Colonic mucosa (tissue), 4 donors: ENCODE measurements around the gene CHSY1. TPM values are rescaled to one million over a fixed set of nuclear protein-coding genes. Genes with fewer than 3 reads are reported as not detected.

Source experiments
- DNase-seq: peaks from one replicate; pipeline ENCODE4 v3.0.0-alpha.2; 2020
- H3K27ac ChIP-seq: fragments of 200-600 bp; one replicate; pipeline ENCODE4 v1.8.0; 2021
- H3K27me3 ChIP-seq: fragments of 200-600 bp; one replicate; pipeline ENCODE4 v1.8.0; 2021
- H3K36me3 ChIP-seq: fragments of 200-600 bp; one replicate; pipeline ENCODE4 v1.8.0; 2021
- H3K4me1 ChIP-seq: fragments of 200-600 bp; one replicate; pipeline ENCODE4 v1.8.0; 2021; ENCODE audit warnings: mild to moderate bottlenecking
- H3K4me3 ChIP-seq: fragments of 200-600 bp; one replicate; pipeline ENCODE4 v1.8.0; 2021
- H3K9ac ChIP-seq, 2 donors: one replicate each; pipeline ENCODE4 v1.7.0; 2013; ENCODE audit warnings: control low read depth in 2 of 2, low read depth in 2 of 2, low read length in 2 of 2
- H3K9me3 ChIP-seq: fragments of 200-600 bp; one replicate; pipeline ENCODE4 v1.8.0; 2021
- CTCF ChIP-seq: fragments of 200-600 bp; IDR thresholded peaks from one replicate; pipeline ENCODE4 v1.8.0; 2022; ENCODE audit warnings: antibody characterized with exemption, mild to moderate bottlenecking
- intact Hi-C: fragments of 100-400 bp; cut with DNase I; formaldehyde crosslinking; loops from one replicate; pipeline ENCODE4 v1.14.1; 2022
- total RNA-seq, 2 donors: library from RNA; stranded (reverse); fragmentation: NEBNext Ultra II Directional in 1 of 2; extraction: Animal tissue kit (Norgen Biotek cat#: 25700) in 1 of 2; gene quantifications; one replicate each; pipeline ENCODE4 v1.2.1, GENCODE V29; 2021
- donor health status: healthy.
- donor health status: DM: no; HTN: no; CAD: no.
- donor health status: DM: no; HTN: no; CAD: no.

The CHSY1 gene
- total RNA-seq, 2 donors from 2014 or later = 12.3 to 13.7 TPM

- Histone ChIP-seq H3K9me3 (no peaks in the 10 kb centered on the region), H3K4me3 (no peak overlapping the region), H3K27me3 (no peaks in the 10 kb centered on the region), H3K27ac (no peak overlapping the region), H3K4me1 (no peaks in the 10 kb centered on the region), H3K9ac (no peak overlapping the region), H3K36me3 (no peaks in the 10 kb centered on the region)
- intact Hi-C loops = no loop called here
- DNase-seq = no peak
- no peak for TF ChIP-seq CTCF
Observed at GRCh38 chr15:101182215-101182614, 69.6 kb downstream of the CHSY1 start.

DNA sequence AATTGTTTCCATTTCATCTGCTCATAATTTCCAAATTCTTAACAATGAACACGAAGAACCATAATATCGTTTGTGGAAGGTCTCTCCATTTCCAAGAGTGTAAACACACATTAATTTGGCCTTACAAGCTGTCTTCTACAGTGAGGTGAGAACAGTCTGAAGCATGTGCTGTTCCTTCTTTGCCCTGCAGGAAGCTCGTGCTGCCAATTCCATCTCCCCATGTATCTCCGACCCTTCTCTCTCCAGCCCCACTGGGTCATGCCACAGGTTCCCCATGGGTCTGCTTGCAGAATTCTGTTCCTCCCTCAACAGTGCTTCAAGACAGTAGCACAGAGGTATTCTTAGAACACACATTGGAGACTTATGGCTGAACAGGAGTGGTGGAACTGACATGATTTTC, 70.5 kb downstream of the CHSY1 start:
- H3K4me3 ChIP-seq = no peak overlapping the region
- H3K4me1 ChIP-seq = no peaks in the 10 kb centered on the region
- DNase-seq = no peak
- H3K27ac ChIP-seq = no peak overlapping the region
- H3K9me3 ChIP-seq = no peaks in the 10 kb centered on the region
- no peaks in the 10 kb centered on the region for H3K36me3 ChIP-seq
- H3K27me3 ChIP-seq = no peaks in the 10 kb centered on the region
- intact Hi-C loops = no loop called here
- H3K9ac ChIP-seq = no peak overlapping the region
- no peak for TF ChIP-seq CTCF

DNA sequence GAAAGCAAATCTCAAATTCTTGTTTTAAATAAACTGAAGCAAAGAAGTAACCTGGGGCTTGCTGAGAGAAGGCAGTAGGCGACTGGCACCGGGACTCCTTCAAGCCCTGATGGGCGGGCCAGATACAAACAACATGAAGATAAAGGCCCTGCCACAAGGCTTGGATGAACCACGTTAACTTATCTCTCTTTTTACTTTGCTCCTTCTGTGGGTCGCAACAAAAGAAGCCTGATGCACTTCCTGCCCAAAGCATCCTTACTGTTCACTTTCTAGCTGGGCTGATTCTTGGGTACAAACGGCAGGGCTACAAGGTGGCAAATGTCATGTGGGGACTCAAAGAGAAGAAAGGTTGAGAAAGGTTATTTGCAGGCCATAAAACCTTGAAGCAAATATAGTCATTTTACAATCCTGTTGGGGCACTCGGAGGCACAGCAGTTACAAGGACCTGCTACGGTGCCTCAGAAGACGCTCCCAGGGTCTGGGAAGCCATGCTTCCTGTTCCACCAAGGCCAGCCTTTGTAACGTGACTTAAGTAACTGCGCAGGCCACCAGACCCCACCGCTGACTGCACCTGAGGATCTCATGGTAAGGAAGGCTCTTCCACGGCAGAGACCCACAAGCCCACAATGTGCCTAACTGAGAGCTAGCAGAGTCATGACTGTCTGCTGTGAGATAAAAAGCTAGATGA, 71.1 kb downstream of the CHSY1 start:
- no peaks in the 10 kb centered on the region for H3K4me1 ChIP-seq
- H3K27ac ChIP-seq = no peak overlapping the region
- no peaks in the 10 kb centered on the region for H3K27me3 ChIP-seq
- DNase-seq = peak; percentile 41
- H3K4me3 ChIP-seq = no peak overlapping the region
- H3K9me3 ChIP-seq = no peaks in the 10 kb centered on the region
- H3K36me3 ChIP-seq = no peaks in the 10 kb centered on the region
- intact Hi-C loops = no loop called here
- no peak overlapping the region for H3K9ac ChIP-seq
- no peak for TF ChIP-seq CTCF

DNA sequence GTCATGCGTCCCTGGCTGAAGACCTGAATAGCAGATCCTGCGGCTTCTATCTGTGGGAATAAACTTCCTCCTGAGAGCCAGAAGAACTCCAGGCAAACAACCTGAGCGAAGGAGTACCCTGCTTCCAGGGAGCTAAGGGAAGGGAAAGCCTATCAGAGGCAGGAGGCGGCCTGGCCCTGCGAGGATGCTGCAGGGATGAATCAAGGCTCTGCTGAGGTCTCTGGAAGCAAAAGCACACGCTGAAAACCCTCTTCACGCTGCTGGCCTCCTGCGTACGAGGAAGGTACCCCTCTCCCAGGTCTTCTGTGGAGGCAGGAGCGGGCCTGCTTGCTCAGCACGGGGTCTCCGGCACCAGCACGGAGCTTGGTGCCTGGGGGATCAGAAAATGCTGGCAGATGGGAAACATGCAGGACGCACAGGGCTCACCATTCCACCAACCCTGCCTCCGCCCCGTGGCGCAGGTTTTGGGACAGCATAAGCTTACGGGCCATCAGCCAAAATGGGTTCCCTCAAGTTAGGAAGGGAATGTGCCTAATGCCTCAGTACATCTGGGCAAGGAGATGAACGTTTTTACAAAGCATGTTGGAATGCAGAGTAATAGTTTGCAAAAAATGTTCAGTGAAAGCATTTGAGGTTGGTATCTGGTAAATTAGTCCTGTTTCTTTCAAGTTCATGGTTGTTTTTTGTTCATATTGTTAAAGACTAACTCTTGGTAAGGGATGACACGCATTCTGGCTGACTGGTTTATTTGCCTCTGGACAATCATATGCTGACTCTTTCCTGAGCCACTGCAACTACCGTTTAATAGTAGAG, 72.3 kb downstream of the CHSY1 start:
- no peaks in the 10 kb centered on the region for H3K9me3 ChIP-seq
- H3K36me3 ChIP-seq = no peaks in the 10 kb centered on the region
- TF ChIP-seq CTCF = no peak
- no peak overlapping the region for H3K4me3 ChIP-seq
- DNase-seq = no peak
- intact Hi-C loops = no loop called here
- H3K9ac ChIP-seq = no peak overlapping the region
- no peak overlapping the region for H3K27ac ChIP-seq
- H3K4me1 ChIP-seq = no peaks in the 10 kb centered on the region
- H3K27me3 ChIP-seq = no peaks in the 10 kb centered on the region

GRCh38 chr15:101178931-101179330, 72.9 kb downstream of the CHSY1 start:
- Histone ChIP-seq H3K36me3 (no peaks in the 10 kb centered on the region), H3K4me3 (no peak overlapping the region), H3K4me1 (no peaks in the 10 kb centered on the region), H3K27ac (no peak overlapping the region), H3K9me3 (no peaks in the 10 kb centered on the region), H3K9ac (no peak overlapping the region), H3K27me3 (no peaks in the 10 kb centered on the region)
- no peak for TF ChIP-seq CTCF
- intact Hi-C loops = no loop called here
- no peak for DNase-seq
